CD14-positive monocyte (primary cell): Measurements from ENCODE around the gene GPATCH1. TPM values are rescaled to one million over a fixed set of nuclear protein-coding genes. Genes with fewer than 3 reads are reported as not detected.

Experiments used
- DNase-seq, 3 donors: peaks; one replicate each; pipeline ENCODE4 v3.0.0-alpha.2; 2011 to 2022
- H2AFZ ChIP-seq: 2 replicates; pipeline ENCODE4 v1.6.0; 2012; ENCODE audit warnings: mild to moderate bottlenecking, low read depth, low read length, inconsistent platforms; ENCODE audit not compliant: insufficient read depth, poor library complexity, severe bottlenecking
- H3K27ac ChIP-seq, 2 donors: 1 replicate in 1 of 2; 2 replicates in 1 of 2; pipeline ENCODE4 v1.5.1; 2012 to 2013; ENCODE audit warnings: low read length in 2 of 2, control low read depth in 1 of 2, inconsistent platforms in 1 of 2, low read depth in 1 of 2, mild to moderate bottlenecking in 1 of 2
- H3K27me3 ChIP-seq, 2 donors: one replicate each; pipeline versions ENCODE4 v1.6.0 to v1.6.1; 2011 to 2013; ENCODE audit warnings: low read length in 2 of 2; ENCODE audit not compliant: control insufficient read depth in 2 of 2, insufficient read depth in 2 of 2
- H3K36me3 ChIP-seq, 2 donors: replicated peaks in 1 of 2; 1 replicate in 1 of 2; 2 replicates in 1 of 2; pipeline versions ENCODE4 v1.5.1 to v1.6.1; 2012 to 2013; ENCODE audit warnings: low read length in 2 of 2, control low read depth in 1 of 2, inconsistent platforms in 1 of 2, mild to moderate bottlenecking in 1 of 2; ENCODE audit not compliant: insufficient read depth in 2 of 2, control insufficient read depth in 1 of 2
- H3K4me1 ChIP-seq, 2 donors: 1 replicate in 1 of 2; 2 replicates in 1 of 2; pipeline versions ENCODE4 v1.5.1 to v1.6.1; 2012 to 2013; ENCODE audit warnings: low read length in 2 of 2, control low read depth in 1 of 2, inconsistent platforms in 1 of 2, mild to moderate bottlenecking in 1 of 2, moderate library complexity in 1 of 2; ENCODE audit not compliant: insufficient read depth in 2 of 2, control insufficient read depth in 1 of 2
- H3K4me2 ChIP-seq: replicated peaks from 2 replicates; pipeline ENCODE3; 2012; ENCODE audit warnings: low read length, moderate library complexity, mild to moderate bottlenecking; ENCODE audit not compliant: poor library complexity, severe bottlenecking; ENCODE audit errors: extremely low read depth
- H3K4me3 ChIP-seq, 3 experiments: fragments of 200-600 bp in 1 of 3; sonication (generic) in 1 of 3; replicated peaks in 1 of 3; 1 replicate in 2 of 3; 2 replicates in 1 of 3; pipeline ENCODE4 v1.5.1; 2011 to 2013; ENCODE audit warnings: low read length in 3 of 3, mild to moderate bottlenecking in 3 of 3, control low read depth in 2 of 3, low read depth in 2 of 3, inconsistent platforms in 1 of 3, moderate library complexity in 1 of 3
- H3K79me2 ChIP-seq: 2 replicates; pipeline ENCODE4 v1.6.0; 2012; ENCODE audit warnings: mild to moderate bottlenecking, control low read depth, inconsistent platforms, low read length, moderate library complexity; ENCODE audit not compliant: insufficient read depth
- H3K9ac ChIP-seq: 2 replicates; pipeline ENCODE4 v1.6.0; 2017; ENCODE audit warnings: low read length, mild to moderate bottlenecking; ENCODE audit not compliant: insufficient read depth, poor library complexity, severe bottlenecking
- H3K9me3 ChIP-seq, 2 donors: replicated peaks in 1 of 2; 1 replicate in 1 of 2; 2 replicates in 1 of 2; pipeline versions ENCODE4 v1.5.1 to v1.6.1; 2012 to 2013; ENCODE audit warnings: low read length in 2 of 2, control low read depth in 1 of 2; ENCODE audit not compliant: control insufficient read depth in 1 of 2, insufficient read depth in 1 of 2
- H4K20me1 ChIP-seq: 2 replicates; pipeline ENCODE4 v1.6.0; 2012; ENCODE audit warnings: mild to moderate bottlenecking, low read length, control low read depth, moderate library complexity; ENCODE audit not compliant: insufficient read depth
- H3K27ac Mint-ChIP-seq, 7 donors: one replicate each; pipeline ENCODE4 v1.8.0; 2020; ENCODE audit warnings: mild to moderate bottlenecking in 7 of 7, mixed read lengths in 7 of 7, moderate library complexity in 6 of 7, inconsistent platforms in 2 of 7
- H3K27me3 Mint-ChIP-seq, 3 donors: one replicate each; pipeline ENCODE4 v1.8.0; 2021 to 2022; ENCODE audit warnings: low read depth in 3 of 3, mild to moderate bottlenecking in 3 of 3, mixed read lengths in 3 of 3, moderate library complexity in 3 of 3, inconsistent platforms in 1 of 3
- H3K36me3 Mint-ChIP-seq, 2 donors: one replicate each; pipeline ENCODE4 v1.8.0; 2020; ENCODE audit warnings: mixed read lengths in 2 of 2, inconsistent platforms in 1 of 2, mild to moderate bottlenecking in 1 of 2
- H3K4me1 Mint-ChIP-seq: one replicate; pipeline ENCODE4 v1.8.0; 2020; ENCODE audit warnings: mild to moderate bottlenecking, mixed read lengths
- H3K4me3 Mint-ChIP-seq, 2 donors: one replicate each; pipeline ENCODE4 v1.8.0; 2020; ENCODE audit warnings: mild to moderate bottlenecking in 2 of 2, mixed read lengths in 2 of 2, moderate library complexity in 1 of 2
- H3K9me3 Mint-ChIP-seq, 7 donors: one replicate each; pipeline ENCODE4 v1.8.0; 2020 to 2022; ENCODE audit warnings: mixed read lengths in 7 of 7, mild to moderate bottlenecking in 6 of 7, moderate library complexity in 6 of 7, inconsistent platforms in 2 of 7
- WGBS: methylation state at CpG from one replicate; pipeline ENCODE4 v1.1.5; 2013; ENCODE audit warnings: missing lambda C conversion rate; ENCODE audit not compliant: insufficient coverage; 5-methylcytosine and 5-hydroxymethylcytosine counted together
- intact Hi-C, 2 donors: fragments of 100-400 bp; cut with micrococcal nuclease; formaldehyde crosslinking; loops; one replicate each; pipeline versions ENCODE4 v1.15.0 to v1.15.1; 2023
- polyA plus RNA-seq, 3 donors: library from polyadenylated mRNA; depleted of rRNA in 1 of 3; unstranded in 2 of 3; stranded (reverse) in 1 of 3; fragments of 300-500 nt in 2 of 3; fragments of >200 nt in 1 of 3; fragmentation: Illumina TruSeq in 2 of 3; gene quantifications; 1 replicate in 2 of 3; 2 replicates in 1 of 3; pipeline ENCODE4 v1.2.3, GENCODE V29; 2012 to 2021
- TF ChIP-seq, protein P1 (sequence below): fragments of 200-600 bp; IDR thresholded peaks from one replicate; pipeline ENCODE4 v1.8.0; 2022; ENCODE audit warnings: antibody characterized with exemption, mild to moderate bottlenecking

The GPATCH1 gene
- polyA plus RNA-seq, 3 donors: 1.4 to 6.8 (median 4.0) TPM

DNA sequence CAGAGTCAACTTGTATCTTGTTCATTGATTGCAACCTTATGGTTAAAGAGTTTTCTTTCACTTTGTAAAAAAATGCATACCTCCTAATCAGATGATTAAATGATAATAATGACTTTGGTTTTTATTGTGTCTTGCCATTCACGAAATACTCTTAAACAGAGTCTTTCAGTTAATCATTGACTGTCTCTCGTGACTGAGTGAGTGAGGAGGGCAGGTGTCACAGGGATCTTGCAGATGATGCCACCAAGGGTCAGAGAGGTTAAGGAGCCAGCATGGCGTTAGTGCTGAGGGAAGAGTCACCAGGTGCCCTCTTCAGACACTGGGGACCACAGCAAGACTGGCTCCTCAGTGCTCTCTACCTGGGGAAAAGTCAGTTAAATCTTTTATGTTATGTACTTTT lies 8.0 kb downstream of the GPATCH1 start:
- H3K36me3 ChIP-seq: peaks cover 50 to 69% of the 10 kb centered on the region in 2 donors
- TF ChIP-seq, protein P1, sequence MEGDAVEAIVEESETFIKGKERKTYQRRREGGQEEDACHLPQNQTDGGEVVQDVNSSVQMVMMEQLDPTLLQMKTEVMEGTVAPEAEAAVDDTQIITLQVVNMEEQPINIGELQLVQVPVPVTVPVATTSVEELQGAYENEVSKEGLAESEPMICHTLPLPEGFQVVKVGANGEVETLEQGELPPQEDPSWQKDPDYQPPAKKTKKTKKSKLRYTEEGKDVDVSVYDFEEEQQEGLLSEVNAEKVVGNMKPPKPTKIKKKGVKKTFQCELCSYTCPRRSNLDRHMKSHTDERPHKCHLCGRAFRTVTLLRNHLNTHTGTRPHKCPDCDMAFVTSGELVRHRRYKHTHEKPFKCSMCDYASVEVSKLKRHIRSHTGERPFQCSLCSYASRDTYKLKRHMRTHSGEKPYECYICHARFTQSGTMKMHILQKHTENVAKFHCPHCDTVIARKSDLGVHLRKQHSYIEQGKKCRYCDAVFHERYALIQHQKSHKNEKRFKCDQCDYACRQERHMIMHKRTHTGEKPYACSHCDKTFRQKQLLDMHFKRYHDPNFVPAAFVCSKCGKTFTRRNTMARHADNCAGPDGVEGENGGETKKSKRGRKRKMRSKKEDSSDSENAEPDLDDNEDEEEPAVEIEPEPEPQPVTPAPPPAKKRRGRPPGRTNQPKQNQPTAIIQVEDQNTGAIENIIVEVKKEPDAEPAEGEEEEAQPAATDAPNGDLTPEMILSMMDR: no peak
- WGBS: 100% methylated on average over 1 of the region's 3 CpGs

DNA sequence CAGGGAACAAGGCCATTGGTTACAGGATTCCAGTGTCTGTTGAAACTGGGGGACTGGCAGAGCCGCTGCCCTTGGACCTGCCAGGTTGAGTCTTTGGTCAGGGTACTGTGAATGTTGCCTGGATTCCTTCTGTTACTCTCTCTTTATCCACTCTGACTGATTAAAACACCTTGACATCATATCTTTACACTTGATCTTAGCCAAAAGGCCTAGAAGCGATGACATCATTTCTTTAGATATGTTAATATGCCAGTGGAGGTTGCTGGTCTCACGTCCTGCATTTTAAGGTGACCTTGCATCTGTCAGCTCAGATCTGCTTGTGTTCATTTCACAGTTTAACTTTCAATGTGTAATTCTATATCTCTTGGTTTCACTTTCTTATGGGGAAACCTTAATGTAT lies 9.2 kb downstream of the GPATCH1 start:
- no peak overlapping the region for H3K4me2 ChIP-seq
- peak overlapping the region in 1 of 7 donors; percentile 46 for H3K27ac Mint-ChIP-seq
- no peaks in the 10 kb centered on the region for H3K27me3 ChIP-seq
- no peak overlapping the region for H3K27ac ChIP-seq
- no peaks in the 10 kb centered on the region for H3K9me3 ChIP-seq
- H3K36me3 Mint-ChIP-seq: peaks cover 59 to 77% of the 10 kb centered on the region in 2 donors
- H3K4me3 Mint-ChIP-seq: no peak overlapping the region
- no peak overlapping the region for H2AFZ ChIP-seq
- no peaks in the 10 kb centered on the region for H4K20me1 ChIP-seq
- no CpG with 5 or more reads among the region's 3 CpGs for WGBS
- H3K9ac ChIP-seq: no peak overlapping the region
- H3K36me3 ChIP-seq: peaks cover 62 to 78% of the 10 kb centered on the region in 2 donors
- no peak overlapping the region for H3K4me3 ChIP-seq
- TF ChIP-seq, protein P1: no peak
- H3K9me3 Mint-ChIP-seq: no peaks in the 10 kb centered on the region
- no peaks in the 10 kb centered on the region for H3K4me1 ChIP-seq
- no peak for DNase-seq
- intact Hi-C loops: no loop called here
- H3K27me3 Mint-ChIP-seq: peaks cover 0 to 4% (median 0%) of the 10 kb centered on the region in 3 donors
- H3K4me1 Mint-ChIP-seq: no peaks in the 10 kb centered on the region
- H3K79me2 ChIP-seq: no peaks in the 10 kb centered on the region

More for the DNA sequence above, 8.0 kb downstream of the GPATCH1 start:
- H4K20me1 ChIP-seq: no peaks in the 10 kb centered on the region
- no peaks in the 10 kb centered on the region for H3K4me1 ChIP-seq
- no peak overlapping the region for H3K9ac ChIP-seq
- peaks cover 2% of the 10 kb centered on the region for H3K4me1 Mint-ChIP-seq
- no peaks in the 10 kb centered on the region for H3K27me3 ChIP-seq
- no peak for DNase-seq
- H3K4me2 ChIP-seq: no peak overlapping the region
- no peaks in the 10 kb centered on the region for H3K9me3 ChIP-seq
- no peaks in the 10 kb centered on the region for H3K79me2 ChIP-seq
- intact Hi-C loops: loop anchor here in 1 of 2 donors (10.0 kb wide), 1 partner anchor 114 kb away; the partner anchor contains the start of genes CEP89 and FAAP24
- H3K4me3 ChIP-seq: no peak overlapping the region
- H2AFZ ChIP-seq: no peak overlapping the region
- H3K27me3 Mint-ChIP-seq: peaks cover 0 to 6% (median 0%) of the 10 kb centered on the region in 3 donors
- H3K27ac Mint-ChIP-seq: peak overlapping the region in 1 of 7 donors; percentile 55
- peaks cover 49 to 69% of the 10 kb centered on the region in 2 donors for H3K36me3 Mint-ChIP-seq
- H3K9me3 Mint-ChIP-seq: no peaks in the 10 kb centered on the region
- no peak overlapping the region for H3K27ac ChIP-seq
- no peak overlapping the region for H3K4me3 Mint-ChIP-seq
